SK-N-SH (cell line): ENCODE measurements around the gene GDPD1. TPM values are rescaled to one million over a fixed set of nuclear protein-coding genes. Genes with fewer than 3 reads are reported as not detected.
"Not testable (repeated sequence)": the region's sequence is repeated elsewhere in the genome, so short reads cannot be mapped to it uniquely, and the experiment has no call there.

Experiments used
- CTCF ChIA-PET: fragments of 300-600, 350-600 bp; formaldehyde crosslinking; extraction: SDS; loops from one replicate; lab custom pipeline; 2021; lab: Yijun Ruan, JAX
- POLR2A ChIA-PET: fragments of 350-600 bp; sonication (Branson Sonifier 250); formaldehyde crosslinking; extraction: SDS; loops from one replicate; lab custom pipeline; 2020; ENCODE audit warnings: antibody characterized with exemption, inconsistent platforms; lab: Yijun Ruan, JAX
- DNase-seq: peaks from one replicate; pipeline ENCODE4 v3.0.0; 2012
- H2AFZ ChIP-seq: fragments of 200-600 bp; sonication (generic); 2 replicates; pipeline ENCODE4 v1.8.1; 2016; ENCODE audit warnings: antibody characterized with exemption, mild to moderate bottlenecking, low read depth
- H3F3A ChIP-seq: fragments of 200-600 bp; sonication (generic); replicated peaks from 2 replicates; pipeline ENCODE3; 2016; ENCODE audit warnings: antibody characterized with exemption, mild to moderate bottlenecking; ENCODE audit not compliant: insufficient read depth
- H3K27ac ChIP-seq, 2 experiments: fragments of 200-500 bp in 1 of 2; fragments of 200-600 bp in 1 of 2; sonication (Bioruptor generic) in 1 of 2; sonication (generic), shearing (Covaris generic) in 1 of 2; 2 replicates each; pipeline versions ENCODE4 v1.5.1 to v1.6.1; 2014 to 2016; ENCODE audit warnings: low read depth in 2 of 2, inconsistent platforms in 1 of 2, low read length in 1 of 2, mild to moderate bottlenecking in 1 of 2, mixed read lengths in 1 of 2
- H3K27me3 ChIP-seq: fragments of 200-600 bp; sonication (generic), shearing (Covaris generic); 2 replicates; pipeline ENCODE4 v1.6.1; 2016; ENCODE audit warnings: mixed run types; ENCODE audit not compliant: insufficient read depth
- H3K36me3 ChIP-seq, 2 experiments: fragments of 200-500 bp in 1 of 2; fragments of 200-600 bp in 1 of 2; sonication (Bioruptor generic) in 1 of 2; sonication (generic) in 1 of 2; replicated peaks in 1 of 2; 2 replicates each; pipeline versions ENCODE3 to v1.5.1; 2014 to 2016; ENCODE audit warnings: low read length in 1 of 2, mild to moderate bottlenecking in 1 of 2; ENCODE audit not compliant: insufficient read depth in 2 of 2, control insufficient read depth in 1 of 2
- H3K4me1 ChIP-seq, 2 experiments: fragments of 200-500 bp in 1 of 2; fragments of 200-600 bp in 1 of 2; sonication (Bioruptor generic) in 1 of 2; sonication (generic), shearing (Covaris generic) in 1 of 2; 2 replicates each; pipeline versions ENCODE4 v1.5.1 to v1.6.1; 2014 to 2016; ENCODE audit warnings: low read depth in 1 of 2, low read length in 1 of 2, mixed run types in 1 of 2; ENCODE audit not compliant: insufficient read depth in 2 of 2, control insufficient read depth in 1 of 2
- H3K4me2 ChIP-seq: fragments of 200-600 bp; sonication (generic), shearing (Covaris generic); 2 replicates; pipeline ENCODE4 v1.6.1; 2017; ENCODE audit warnings: mixed run types
- H3K4me3 ChIP-seq, 2 experiments: fragments of 200-500 bp in 1 of 2; fragments of 200-600 bp in 1 of 2; sonication (Bioruptor generic) in 1 of 2; sonication (generic), shearing (Covaris generic) in 1 of 2; 2 replicates each; pipeline versions ENCODE4 v1.5.1 to v1.8.1; 2014 to 2016; ENCODE audit warnings: low read depth in 2 of 2, inconsistent platforms in 1 of 2, low read length in 1 of 2, mild to moderate bottlenecking in 1 of 2, mixed read lengths in 1 of 2, moderate library complexity in 1 of 2
- H3K79me2 ChIP-seq: fragments of 200-600 bp; sonication (generic); 2 replicates; pipeline ENCODE4 v1.8.1; 2017; ENCODE audit warnings: mild to moderate bottlenecking; ENCODE audit not compliant: insufficient read depth
- H3K9ac ChIP-seq: fragments of 200-600 bp; sonication (generic); 2 replicates; pipeline ENCODE4 v1.6.1; 2017; ENCODE audit warnings: mixed run types
- H3K9me2 ChIP-seq: fragments of 200-600 bp; sonication (generic); 2 replicates; pipeline ENCODE4 v1.6.1; 2017; ENCODE audit warnings: mixed run types
- H3K9me3 ChIP-seq: fragments of 200-600 bp; sonication (generic); 2 replicates; pipeline ENCODE4 v1.6.1; 2017; ENCODE audit warnings: mixed run types, mild to moderate bottlenecking, moderate library complexity
- H4K20me1 ChIP-seq: fragments of 200-600 bp; sonication (generic); 2 replicates; pipeline ENCODE4 v1.6.1; 2017; ENCODE audit warnings: mild to moderate bottlenecking, mixed run types; ENCODE audit not compliant: insufficient read depth
- CTCF ChIP-seq: fragments of 200-600 bp; sonication (generic); IDR thresholded peaks from 2 replicates; pipeline ENCODE4 v1.6.1; 2017; ENCODE audit warnings: antibody characterized with exemption, mild to moderate bottlenecking, moderate library complexity
- JUND ChIP-seq: IDR thresholded peaks from 2 replicates; pipeline ENCODE4 v1.4.0; 2012
- MXI1 ChIP-seq: IDR thresholded peaks from 2 replicates; pipeline ENCODE4 v1.6.1; 2012; ENCODE audit warnings: mild to moderate bottlenecking, low read depth, low read length, improper control_type of control experiment
- RFX5 ChIP-seq: IDR thresholded peaks from 2 replicates; pipeline ENCODE4 v1.6.1; 2012; ENCODE audit warnings: mild to moderate bottlenecking, improper control_type of control experiment, low read length
- WGBS: methylation state at CpG from one replicate; pipeline ENCODE4 v1.1.6; 2017; ENCODE audit warnings: low lambda C conversion rate; 5-methylcytosine and 5-hydroxymethylcytosine counted together
- polyA plus RNA-seq, 3 experiments: library from polyadenylated mRNA; depleted of rRNA; stranded (reverse); fragments of >200 nt; gene quantifications; 2 replicates each; pipeline ENCODE4 v1.2.3, GENCODE V29; 2012
- small RNA-seq, 7 experiments: library from RNA; depleted of rRNA; stranded (forward); fragments of <200 nt; gene quantifications; one replicate each; pipeline ENCODE3, GENCODE V24; 2012
- TF ChIP-seq, protein P1 (sequence below): fragments of 150-350 bp; IDR thresholded peaks from 2 replicates; pipeline ENCODE4 v1.6.1; 2017; ENCODE audit warnings: antibody characterized with exemption, low read length, low read depth, borderline replicate concordance
- TF ChIP-seq, protein P2 (sequence below): fragments of 150-350 bp; IDR thresholded peaks from 2 replicates; pipeline ENCODE4 v1.6.1; 2016; ENCODE audit warnings: mild to moderate bottlenecking, low read depth, low read length

Gene GDPD1
- polyA plus RNA-seq, 1 of the 3 experiments (the other 2 are of a cell fraction): 1.5 TPM

GRCh38 chr17:59311051-59311468 is 90.7 kb downstream of the GDPD1 start (continued):
- TF ChIP-seq, protein P1, sequence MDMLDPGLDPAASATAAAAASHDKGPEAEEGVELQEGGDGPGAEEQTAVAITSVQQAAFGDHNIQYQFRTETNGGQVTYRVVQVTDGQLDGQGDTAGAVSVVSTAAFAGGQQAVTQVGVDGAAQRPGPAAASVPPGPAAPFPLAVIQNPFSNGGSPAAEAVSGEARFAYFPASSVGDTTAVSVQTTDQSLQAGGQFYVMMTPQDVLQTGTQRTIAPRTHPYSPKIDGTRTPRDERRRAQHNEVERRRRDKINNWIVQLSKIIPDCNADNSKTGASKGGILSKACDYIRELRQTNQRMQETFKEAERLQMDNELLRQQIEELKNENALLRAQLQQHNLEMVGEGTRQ: no peak
- TF ChIP-seq JUND (no peak), CTCF (peak; percentile 98)
- TF ChIP-seq, protein P2, sequence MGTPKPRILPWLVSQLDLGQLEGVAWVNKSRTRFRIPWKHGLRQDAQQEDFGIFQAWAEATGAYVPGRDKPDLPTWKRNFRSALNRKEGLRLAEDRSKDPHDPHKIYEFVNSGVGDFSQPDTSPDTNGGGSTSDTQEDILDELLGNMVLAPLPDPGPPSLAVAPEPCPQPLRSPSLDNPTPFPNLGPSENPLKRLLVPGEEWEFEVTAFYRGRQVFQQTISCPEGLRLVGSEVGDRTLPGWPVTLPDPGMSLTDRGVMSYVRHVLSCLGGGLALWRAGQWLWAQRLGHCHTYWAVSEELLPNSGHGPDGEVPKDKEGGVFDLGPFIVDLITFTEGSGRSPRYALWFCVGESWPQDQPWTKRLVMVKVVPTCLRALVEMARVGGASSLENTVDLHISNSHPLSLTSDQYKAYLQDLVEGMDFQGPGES: no peak

DNA sequence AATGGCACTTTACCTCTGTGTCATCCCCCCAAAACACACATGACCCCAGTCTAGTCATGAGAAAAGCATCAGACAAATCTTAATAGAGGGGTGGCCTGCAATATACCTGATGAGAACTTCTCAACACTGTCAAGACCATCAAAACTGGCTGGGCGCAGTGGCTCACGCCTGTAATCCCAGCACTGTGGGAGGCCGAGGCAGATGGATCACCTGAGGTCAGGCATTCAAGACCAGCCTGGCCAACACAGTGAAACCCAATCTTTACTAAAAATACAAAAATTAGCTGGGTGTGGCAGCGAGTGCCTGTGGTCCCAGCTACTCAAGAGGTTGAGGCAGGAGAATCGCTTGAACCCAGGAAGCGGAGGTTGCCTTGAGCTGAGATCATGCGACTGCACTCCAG is 91.2 kb downstream of the GDPD1 start:
- H3K4me3 ChIP-seq, H3K27me3 ChIP-seq, H3K36me3 ChIP-seq, H3K79me2 ChIP-seq, DNase-seq, H4K20me1 ChIP-seq, H3K9me2 ChIP-seq, H3F3A ChIP-seq, H3K4me1 ChIP-seq, H3K9me3 ChIP-seq, H2AFZ ChIP-seq, H3K4me2 ChIP-seq, H3K27ac ChIP-seq, H3K9ac ChIP-seq: not testable (repeated sequence)
- WGBS: 76% methylated on average over 7 of the region's 7 CpGs
- ChIA-PET POLR2A (interaction anchor here (0.9 kb wide), 1 partner anchor 254 kb away, joined by 3 read pairs; the partner anchor contains the start of gene DHX40), CTCF (interaction anchor here (0.6 to 13.5 kb wide), 41 partner anchors 9 to 548 kb away, joined by 3 to 385 read pairs (median 6); partner anchors contain the start of genes DHX40, GDPD1 and YPEL2)

- TF ChIP-seq CTCF (no peak), RFX5 (no peak), MXI1 (no peak)
- TF ChIP-seq, all 33 proteins: peak for 0
- H3K36me3 ChIP-seq: no peaks in the 10 kb centered on the region
- no peaks in the 10 kb centered on the region for H3K79me2 ChIP-seq
- H4K20me1 ChIP-seq: no peaks in the 10 kb centered on the region
- H3K4me1 ChIP-seq: no peaks in the 10 kb centered on the region
- H3K9me2 ChIP-seq: no peaks in the 10 kb centered on the region
- no peak overlapping the region for H3K9ac ChIP-seq
- no peak for DNase-seq
- H3F3A ChIP-seq: no peaks in the 10 kb centered on the region
- no peaks in the 10 kb centered on the region for H3K27me3 ChIP-seq
- H2AFZ ChIP-seq: no peak overlapping the region
- POLR2A ChIA-PET: no interaction called here
- CTCF ChIA-PET: interaction anchor here (0.5 to 13.5 kb wide), 11 partner anchors 13 to 496 kb away, joined by 3 to 385 read pairs (median 3); no protein-coding TSS in a partner anchor
- no peaks in the 10 kb centered on the region for H3K9me3 ChIP-seq
- H3K4me3 ChIP-seq: no peak overlapping the region
- H3K4me2 ChIP-seq: no peak overlapping the region
- 83% methylated on average over 4 of the region's 4 CpGs for WGBS
- no peak overlapping the region for H3K27ac ChIP-seq
Measured at GRCh38 chr17:59315866-59316265, 95.6 kb downstream of the GDPD1 start.

Small RNA genes lying within 50 kb of the gene (small RNA-seq; reads per million reads assigned to genes)
- gene RF00019 (0 reads per million in 7 experiments), gene SNRPGP17 (0 reads per million in 7 experiments)

Other genes with a start within 250 kb of the GDPD1 start
- 20.5 and 28.5 TPM in 2 replicates for gene TRIM37, start 113.6 kb upstream of the GDPD1 start, polyA plus RNA-seq (2012; rRNA removed)
- gene SKA2, start 65.3 kb upstream of the GDPD1 start, polyA plus RNA-seq (2012; rRNA removed): 12.8 and 14.4 TPM in 2 replicates
- 25.8 and 28.4 TPM in 2 replicates for gene PRR11, start 64.8 kb upstream of the GDPD1 start, polyA plus RNA-seq (2012; rRNA removed)
- gene SMG8, start 10.5 kb upstream of the GDPD1 start, polyA plus RNA-seq (2012; rRNA removed): 11.2 and 15.8 TPM in 2 replicates
- 3.2 and 5.5 TPM in 2 replicates for gene YPEL2, start 111.1 kb downstream of the GDPD1 start, polyA plus RNA-seq (2012; rRNA removed)